ENCODE measurements around the gene DPH3.

Gene DPH3

GRCh38 chr3:16304061-16305010 is 39.6 kb upstream of the DPH3 start:
- no peak overlapping the region for H3K4me3 ChIP-seq
- no peak overlapping the region for H3K4me2 ChIP-seq
- 0 out of 22 replicates have a peak, but pooled peaks cover 0 to 5% (median 0%) of the 10 kb centered on the region in 11 experiments for H4K20me1 ChIP-seq
- H3K27ac ChIP-seq, result no peak overlapping the region
- peaks cover 29 to 71% (median 53%) of the 10 kb centered on the region in 11 experiments for H3K36me3 ChIP-seq
- H3K9me3 ChIP-seq (replicated peaks in 1 of 11), result no peaks in the 10 kb centered on the region
- no peak overlapping the region for H3K9ac ChIP-seq
- H3K27me3 ChIP-seq, result no peaks in the 10 kb centered on the region
- no peak for TF ChIP-seq Cebpa-rat (IDR thresholded peaks at IDR 0.05)
- peaks cover 25 to 44% (median 42%) of the 10 kb centered on the region in 10 experiments for H3K4me1 ChIP-seq

- H3K9me3 ChIP-seq (replicated peaks in 1 of 11), result no peaks in the 10 kb centered on the region
- no peaks in the 10 kb centered on the region for H3K27me3 ChIP-seq
- no peak overlapping the region for H3K9ac ChIP-seq
- TF ChIP-seq Cebpa-rat (IDR thresholded peaks at IDR 0.05), result no peak
- peak overlapping the region in 10 of 11 experiments; percentile 3 to 74 (median 36); a peak in 13 of 22 replicates for H3K4me2 ChIP-seq
- H3K36me3 ChIP-seq, result peaks cover 28 to 77% (median 56%) of the 10 kb centered on the region in 11 experiments
- H3K27ac ChIP-seq, result no peak overlapping the region
- H3K4me1 ChIP-seq, result peaks cover 25 to 52% (median 47%) of the 10 kb centered on the region in 10 experiments
- no peak overlapping the region for H3K4me3 ChIP-seq
- 0 out of 22 replicates have a peak, but pooled peaks cover 0 to 2% (median 0%) of the 10 kb centered on the region in 11 experiments for H4K20me1 ChIP-seq
Observed at GRCh38 chr3:16303037-16303575, 38.4 kb upstream of the DPH3 start.

GRCh38 chr3:16302082-16302631 is 37.4 kb upstream of the DPH3 start:
- Histone ChIP-seq H3K9ac (no peak overlapping the region), H3K4me1 (peaks cover 25 to 54% (median 49%) of the 10 kb centered on the region in 10 experiments), H3K27ac (peak overlapping the region in 2 of 11 experiments; percentile 17 to 21; a peak in 1 of 22 replicates)

GRCh38 chr3:16301507-16301906 is 36.8 kb upstream of the DPH3 start:
- H3K36me3 ChIP-seq, result peaks cover 38 to 77% (median 61%) of the 10 kb centered on the region in 11 experiments
- no peak overlapping the region for H3K4me3 ChIP-seq
- no peak for TF ChIP-seq Cebpa-rat (IDR thresholded peaks at IDR 0.05)
- peak overlapping the region in 10 of 11 experiments; percentile 27 to 74 (median 60); a peak in 20 of 22 replicates for H3K4me2 ChIP-seq
- H3K27me3 ChIP-seq, result no peaks in the 10 kb centered on the region
- peaks cover 25 to 54% (median 49%) of the 10 kb centered on the region in 10 experiments for H3K4me1 ChIP-seq
- H3K9ac ChIP-seq, result no peak overlapping the region; a peak in 1 of 22 replicates
- H3K27ac ChIP-seq, result peak overlapping the region in 5 of 11 experiments; percentile 8 to 30 (median 21); a peak in 6 of 22 replicates
- peaks cover 7 to 12% (median 10%) of the 10 kb centered on the region in 11 experiments; a peak in 17 of 22 replicates for H3K9me3 ChIP-seq (replicated peaks in 1 of 11)
- no peaks in the 10 kb centered on the region for H4K20me1 ChIP-seq

More at GRCh38 chr3:16302082-16302631, 37.4 kb upstream of the DPH3 start:
- TF ChIP-seq Cebpa-rat (IDR thresholded peaks at IDR 0.05), result no peak
- Histone ChIP-seq H3K27me3 (no peaks in the 10 kb centered on the region), H3K4me2 (peak overlapping the region in 9 of 11 experiments; percentile 38 to 74 (median 60); a peak in 16 of 22 replicates), H3K9me3 (replicated peaks in 1 of 11) (peaks cover 4 to 6% (median 5%) of the 10 kb centered on the region in 11 experiments; a peak in 17 of 22 replicates), H3K4me3 (no peak overlapping the region), H3K36me3 (peaks cover 31 to 77% (median 59%) of the 10 kb centered on the region in 11 experiments), H4K20me1 (no peaks in the 10 kb centered on the region)

GRCh38 chr3:16300881-16301359 is 36.2 kb upstream of the DPH3 start:
- Histone ChIP-seq H3K27me3 (no peaks in the 10 kb centered on the region), H3K27ac (peak overlapping the region in 7 of 11 experiments; percentile 0 to 33 (median 20); a peak in 8 of 22 replicates), H4K20me1 (no peaks in the 10 kb centered on the region), H3K4me1 (peaks cover 25 to 54% (median 49%) of the 10 kb centered on the region in 10 experiments), H3K36me3 (peaks cover 42 to 77% (median 63%) of the 10 kb centered on the region in 11 experiments), H3K9ac (no peak overlapping the region), H3K4me3 (no peak overlapping the region), H3K9me3 (replicated peaks in 1 of 11) (peaks cover 7 to 14% (median 10%) of the 10 kb centered on the region in 11 experiments; a peak in 17 of 22 replicates), H3K4me2 (peak overlapping the region; percentile 27 to 74 (median 59))
- no peak for TF ChIP-seq Cebpa-rat (IDR thresholded peaks at IDR 0.05)

- Histone ChIP-seq H3K9me3 (replicated peaks in 1 of 11) (peaks cover 7 to 16% (median 10%) of the 10 kb centered on the region in 11 experiments; a peak in 17 of 22 replicates), H3K4me2 (peak overlapping the region; percentile 27 to 74 (median 59); a peak in 21 of 22 replicates), H4K20me1 (no peaks in the 10 kb centered on the region), H3K27me3 (no peaks in the 10 kb centered on the region), H3K27ac (peak overlapping the region in 5 of 11 experiments; percentile 8 to 30 (median 20); a peak in 4 of 22 replicates), H3K9ac (no peak overlapping the region), H3K4me1 (peaks cover 31 to 60% (median 52%) of the 10 kb centered on the region in 10 experiments), H3K4me3 (no peak overlapping the region), H3K36me3 (peaks cover 44 to 77% (median 64%) of the 10 kb centered on the region in 11 experiments)
- no peak for TF ChIP-seq Cebpa-rat (IDR thresholded peaks at IDR 0.05)
Observed at GRCh38 chr3:16300307-16300706, 35.6 kb upstream of the DPH3 start.

GRCh38 chr3:16299746-16300145 is 35.0 kb upstream of the DPH3 start:
- no peak for TF ChIP-seq Cebpa-rat (IDR thresholded peaks at IDR 0.05)
- Histone ChIP-seq H3K4me3 (no peak overlapping the region), H4K20me1 (no peaks in the 10 kb centered on the region), H3K9ac (no peak overlapping the region), H3K9me3 (replicated peaks in 1 of 11) (peaks cover 7 to 17% (median 10%) of the 10 kb centered on the region in 11 experiments; a peak in 17 of 22 replicates), H3K36me3 (peaks cover 46 to 77% (median 64%) of the 10 kb centered on the region in 11 experiments), H3K27me3 (no peaks in the 10 kb centered on the region), H3K27ac (no peak overlapping the region), H3K4me2 (peak overlapping the region in 9 of 11 experiments; percentile 38 to 74 (median 60); a peak in 18 of 22 replicates), H3K4me1 (peaks cover 35 to 64% (median 53%) of the 10 kb centered on the region in 10 experiments)

GRCh38 chr3:16298891-16299290 is 34.1 kb upstream of the DPH3 start:
- no peak overlapping the region for H3K9ac ChIP-seq
- H3K4me1 ChIP-seq, result peaks cover 35 to 64% (median 53%) of the 10 kb centered on the region in 10 experiments
- no peak overlapping the region for H3K4me3 ChIP-seq
- no peaks in the 10 kb centered on the region for H4K20me1 ChIP-seq
- H3K36me3 ChIP-seq, result peaks cover 47 to 77% (median 64%) of the 10 kb centered on the region in 11 experiments
- H3K27me3 ChIP-seq, result no peaks in the 10 kb centered on the region
- TF ChIP-seq Cebpa-rat (IDR thresholded peaks at IDR 0.05), result no peak
- no peak overlapping the region for H3K4me2 ChIP-seq
- peaks cover 12 to 24% (median 16%) of the 10 kb centered on the region in 11 experiments; a peak in 21 of 22 replicates for H3K9me3 ChIP-seq (replicated peaks in 1 of 11)
- H3K27ac ChIP-seq, result no peak overlapping the region

Measured in BLaER1 treated with 17β-estradiol and CSF1 and Interleukin-3, amounts not matched to agents 10 nM and 100 nM (cell line).